Measurements from ENCODE around the gene RBMXL3.

Gene RBMXL3

GRCh38 chrX:115233497-115234455, 44.6 kb downstream of the RBMXL3 start, which contains the start of gene LRCH2:
Gene LRCH2, minus strand, starts transcription at chrX:115234096. Its CDS starts 55 bp downstream, at chrX:115234041.
- no peak for DNase-seq (ENCODE audit: low read depth)

- DNase-seq (ENCODE audit: low read depth), result no peak
Measured at GRCh38 chrX:115234461-115234860, 45.3 kb downstream of the RBMXL3 start.

- DNase-seq (ENCODE audit: low read depth), result no peak
Measured at GRCh38 chrX:115236560-115236959, 47.4 kb downstream of the RBMXL3 start.

- DNase-seq (ENCODE audit: low read depth), result no peak
Measured at GRCh38 chrX:115237056-115237455, 47.8 kb downstream of the RBMXL3 start.
